ENCODE data around the gene P4HB.

GRCh38 chr17:81839301-81839700 lies 21.0 kb downstream of the P4HB start:
- TF ChIP-seq CTCF (IDR thresholded peaks at IDR 0.05), result no peak
- TF ChIP-seq POLR2AphosphoS5 (IDR thresholded peaks at IDR 0.05; ENCODE audit: low read depth, low read length), result no peak
- no peak for TF ChIP-seq SIN3A (IDR thresholded peaks at IDR 0.05; ENCODE audit: borderline replicate concordance, insufficient read depth, low read depth, low read length)
- no peak for TF ChIP-seq REST (IDR thresholded peaks at IDR 0.05; ENCODE audit: insufficient read depth in 1 of 2, low read depth in 2 of 2, low read length in 1 of 2)
- TF ChIP-seq TCF7L2 (IDR thresholded peaks at IDR 0.05; ENCODE audit: low read depth, low read length), result no peak
